Endometrial microvascular endothelial cells (primary cell): ENCODE data around the gene MYO18A. TPM values are rescaled to one million over a fixed set of nuclear protein-coding genes. Genes with fewer than 3 reads are reported as not detected.

Experiments
- in situ Hi-C: cut with HindIII; loops from 2 replicates; pipeline ENCODE4 v1.10.0; 2017; ENCODE audit warnings: low sequenced_read_pairs, low pct_unique_long_range_greater_than_20kb; ENCODE audit errors: inconsistent ontology term
- total RNA-seq: library from RNA; depleted of rRNA; stranded (reverse); fragments of >200 nt; gene quantifications from one replicate; pipeline ENCODE4 v1.2.3, GENCODE V29; 2015; ENCODE audit errors: inconsistent ontology term

The MYO18A gene
- total RNA-seq, 1 donor from 2014 or later: 8.3 TPM

- in situ Hi-C loops: no loop called here
Measured at GRCh38 chr17:29138184-29138955, 41.8 kb downstream of the MYO18A start.

- in situ Hi-C loops: no loop called here
Measured at GRCh38 chr17:29136998-29137730, 43.0 kb downstream of the MYO18A start.

- in situ Hi-C loops: no loop called here
Measured at GRCh38 chr17:29135464-29135863, 44.7 kb downstream of the MYO18A start.

- in situ Hi-C loops: no loop called here
Measured at GRCh38 chr17:29133121-29133713, 47.0 kb downstream of the MYO18A start.

GRCh38 chr17:29131814-29132682, 48.1 kb downstream of the MYO18A start:
- in situ Hi-C loops: no loop called here

GRCh38 chr17:29129731-29130130, 50.5 kb downstream of the MYO18A start:
- in situ Hi-C loops: no loop called here

- in situ Hi-C loops: no loop called here
Measured at GRCh38 chr17:29127840-29128239, 52.4 kb downstream of the MYO18A start.

GRCh38 chr17:29126268-29126930, 53.8 kb downstream of the MYO18A start:
- in situ Hi-C loops: no loop called here

- in situ Hi-C loops: no loop called here
Measured at GRCh38 chr17:29125651-29126050, 54.5 kb downstream of the MYO18A start.

- in situ Hi-C loops: no loop called here
Measured at GRCh38 chr17:29124925-29125273, 55.3 kb downstream of the MYO18A start.

- in situ Hi-C loops: no loop called here
Measured at GRCh38 chr17:29124135-29124924, 55.9 kb downstream of the MYO18A start.

GRCh38 chr17:29123111-29123510, 57.1 kb downstream of the MYO18A start:
- in situ Hi-C loops: no loop called here

GRCh38 chr17:29121442-29121841, 58.8 kb downstream of the MYO18A start:
- in situ Hi-C loops: no loop called here

- in situ Hi-C loops: no loop called here
Measured at GRCh38 chr17:29120433-29120832, 59.8 kb downstream of the MYO18A start.

- in situ Hi-C loops: no loop called here
Measured at GRCh38 chr17:29119265-29119664, 60.9 kb downstream of the MYO18A start.

- in situ Hi-C loops: no loop called here
Measured at GRCh38 chr17:29116804-29117753, 63.1 kb downstream of the MYO18A start.
